ENCODE measurements around the gene FZR1.

The FZR1 gene

DNA sequence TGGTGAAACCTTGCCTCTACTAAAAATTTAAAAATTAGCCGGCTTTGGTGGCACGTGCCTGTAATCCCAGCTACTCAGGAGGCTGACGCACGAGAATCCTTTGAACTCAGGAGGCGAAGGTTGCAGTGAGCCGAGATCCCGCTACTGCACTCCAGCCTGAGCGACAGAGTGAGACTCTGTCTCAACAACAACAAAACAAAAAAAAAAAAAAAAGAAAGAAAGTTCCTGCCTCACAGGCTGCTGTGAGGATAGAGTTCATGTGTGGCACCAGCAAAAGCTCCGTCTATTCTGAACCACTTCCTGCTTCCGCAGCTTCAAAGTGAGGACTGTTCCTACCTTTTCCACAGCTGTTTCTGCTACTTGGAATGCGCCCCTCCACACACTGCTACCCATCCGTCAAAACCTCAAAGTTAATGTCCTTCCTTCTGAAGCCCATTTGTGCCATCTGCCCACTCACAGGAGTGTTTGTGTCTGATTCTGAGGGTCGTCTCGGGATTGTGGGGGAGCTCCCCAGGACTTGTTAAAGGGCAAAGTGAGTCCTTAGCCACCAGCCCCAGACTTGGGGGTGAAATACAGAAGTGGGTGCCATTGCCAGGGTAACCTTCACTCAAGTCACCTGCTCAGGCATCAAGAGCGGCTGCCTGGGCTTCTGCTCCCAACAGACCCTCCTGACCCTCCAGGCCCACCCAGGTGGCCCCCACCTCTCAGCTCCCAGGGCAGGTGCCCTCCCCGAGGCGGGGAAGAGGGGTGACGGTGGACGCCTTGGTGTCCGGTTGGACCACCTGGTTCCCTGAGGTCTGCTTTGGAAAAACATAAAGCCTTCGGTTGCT is 48.4 kb downstream of the FZR1 start:
- H3K27ac ChIP-seq: peak overlapping the region; percentile 87
- ChIA-PET POLR2A (ENCODE audit: low non-redundant PET) (interaction anchor here (0.7 kb wide), 2 partner anchors 19 to 295 kb away, joined by 3 to 5 read pairs; no protein-coding TSS in a partner anchor), CTCF (interaction anchor here (2.7 kb wide), 1 partner anchor 9 kb away, joined by 9 read pairs; no protein-coding TSS in a partner anchor)
- no peak for DNase-seq (ENCODE audit: low spot score)
- TF ChIP-seq, protein P1, sequence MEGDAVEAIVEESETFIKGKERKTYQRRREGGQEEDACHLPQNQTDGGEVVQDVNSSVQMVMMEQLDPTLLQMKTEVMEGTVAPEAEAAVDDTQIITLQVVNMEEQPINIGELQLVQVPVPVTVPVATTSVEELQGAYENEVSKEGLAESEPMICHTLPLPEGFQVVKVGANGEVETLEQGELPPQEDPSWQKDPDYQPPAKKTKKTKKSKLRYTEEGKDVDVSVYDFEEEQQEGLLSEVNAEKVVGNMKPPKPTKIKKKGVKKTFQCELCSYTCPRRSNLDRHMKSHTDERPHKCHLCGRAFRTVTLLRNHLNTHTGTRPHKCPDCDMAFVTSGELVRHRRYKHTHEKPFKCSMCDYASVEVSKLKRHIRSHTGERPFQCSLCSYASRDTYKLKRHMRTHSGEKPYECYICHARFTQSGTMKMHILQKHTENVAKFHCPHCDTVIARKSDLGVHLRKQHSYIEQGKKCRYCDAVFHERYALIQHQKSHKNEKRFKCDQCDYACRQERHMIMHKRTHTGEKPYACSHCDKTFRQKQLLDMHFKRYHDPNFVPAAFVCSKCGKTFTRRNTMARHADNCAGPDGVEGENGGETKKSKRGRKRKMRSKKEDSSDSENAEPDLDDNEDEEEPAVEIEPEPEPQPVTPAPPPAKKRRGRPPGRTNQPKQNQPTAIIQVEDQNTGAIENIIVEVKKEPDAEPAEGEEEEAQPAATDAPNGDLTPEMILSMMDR (conservative IDR thresholded peaks at IDR 0.05; ENCODE audit: low read depth): no peak

DNA sequence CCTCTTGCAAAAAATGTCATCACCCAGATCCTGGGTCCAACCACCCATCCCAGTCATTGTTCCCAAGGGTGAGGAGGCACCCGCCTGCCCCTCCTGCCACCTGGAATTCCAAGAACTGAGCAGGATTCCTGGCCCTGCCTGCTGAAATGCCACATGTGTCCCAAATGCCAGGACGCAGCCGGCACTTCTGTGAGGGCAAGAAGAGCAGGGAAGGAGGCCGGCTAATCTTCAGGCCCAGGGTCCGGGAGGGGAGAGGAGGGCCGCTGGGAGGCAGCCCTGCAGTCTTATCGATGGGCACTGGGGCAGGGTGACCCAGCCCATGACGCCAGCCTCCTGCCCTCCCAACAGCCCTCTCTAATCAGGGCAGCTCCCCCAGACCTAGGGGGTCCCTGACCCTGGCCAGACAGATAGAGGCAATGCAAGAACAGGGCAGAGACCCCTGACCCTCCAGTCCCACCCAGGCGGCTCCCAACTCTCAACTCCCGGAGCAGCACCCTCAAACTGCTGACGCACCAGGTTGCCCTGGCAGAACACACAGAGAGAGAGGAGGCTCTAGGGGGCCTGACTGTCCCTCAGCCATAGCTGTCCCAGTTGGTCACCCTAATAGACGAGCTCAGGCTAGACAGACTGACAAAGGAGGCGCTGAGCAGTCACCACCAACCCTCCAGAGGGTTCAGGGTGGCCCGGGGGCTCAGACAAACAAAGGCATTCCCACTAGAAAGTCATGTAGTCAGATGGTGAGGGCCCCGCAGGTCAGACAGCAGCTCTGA is 49.7 kb downstream of the FZR1 start:
- ChIA-PET POLR2A (ENCODE audit: low non-redundant PET) (no interaction called here), CTCF (interaction anchor here (0.7 to 2.7 kb wide), 5 partner anchors 8 to 32 kb away, joined by 3 to 14 read pairs (median 4); no protein-coding TSS in a partner anchor)
- TF ChIP-seq, protein P1 (conservative IDR thresholded peaks at IDR 0.05; ENCODE audit: low read depth): no peak
- no peak for DNase-seq (ENCODE audit: low spot score)
- H3K27ac ChIP-seq: peak overlapping the region; percentile 87

DNA sequence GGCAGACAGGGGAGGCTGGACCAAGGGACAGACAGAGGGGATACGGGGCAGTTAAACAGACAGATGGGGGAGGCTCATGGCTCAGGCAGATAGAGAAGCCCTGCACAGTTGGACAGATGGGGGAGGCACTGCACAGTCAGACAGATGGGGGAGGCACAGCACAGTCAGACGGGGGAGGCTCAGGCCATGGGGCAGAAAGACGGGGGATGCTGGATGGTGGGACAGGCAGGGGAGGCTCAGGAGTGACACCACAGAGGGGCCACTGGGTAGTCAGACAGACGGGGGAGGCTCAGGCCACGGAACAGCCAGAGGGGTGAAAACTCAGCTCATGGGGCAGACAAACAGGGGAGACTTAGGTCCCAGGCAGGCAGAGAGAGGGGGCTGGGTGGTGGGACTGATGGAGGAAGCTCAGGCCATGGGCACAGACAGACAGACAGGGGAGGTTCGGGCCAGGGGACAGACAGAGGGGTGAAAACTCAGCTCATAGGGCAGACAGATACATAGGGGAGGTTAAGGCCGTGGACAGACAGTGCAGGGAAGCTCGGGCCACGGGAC is 50.4 kb downstream of the FZR1 start:
- H3K27ac ChIP-seq: peak overlapping the region; percentile 87
- TF ChIP-seq, protein P1 (conservative IDR thresholded peaks at IDR 0.05; ENCODE audit: low read depth): no peak
- ChIA-PET POLR2A (ENCODE audit: low non-redundant PET) (no interaction called here), CTCF (interaction anchor here (0.6 to 2.1 kb wide), 6 partner anchors 9 to 193 kb away, joined by 3 to 14 read pairs (median 3); partner anchors contain the start of gene TEKTIP1)
- DNase-seq (ENCODE audit: low spot score): no peak

DNA sequence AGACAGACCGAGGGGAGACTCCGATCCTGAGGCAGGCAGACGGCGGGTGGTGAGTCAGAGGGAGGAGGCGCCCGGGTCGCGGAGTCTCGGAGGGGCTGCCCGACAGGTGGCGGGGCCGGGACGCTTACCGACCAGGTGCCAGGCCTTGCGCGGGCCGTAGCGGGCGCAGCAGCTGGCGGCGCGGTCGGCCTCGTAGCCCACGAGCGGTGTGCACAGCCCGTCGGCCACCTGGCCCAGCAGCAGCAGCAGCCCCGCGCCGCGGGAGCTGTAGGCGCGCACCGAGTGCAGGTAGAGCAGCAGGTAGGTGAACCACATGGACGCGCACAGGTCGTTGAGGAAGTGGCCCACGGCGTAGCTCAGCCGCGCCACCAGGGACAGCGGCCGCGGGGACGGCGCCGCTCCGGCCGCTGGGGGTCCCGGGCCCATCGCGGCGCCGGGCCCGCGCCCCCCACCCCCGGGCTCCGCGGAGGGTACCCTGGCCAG is 50.9 kb downstream of the FZR1 start:
- DNase-seq (ENCODE audit: low spot score): peak; percentile 66
- TF ChIP-seq, protein P1 (conservative IDR thresholded peaks at IDR 0.05; ENCODE audit: low read depth): no peak; the same call in 1 of the 2 replicates
- ChIA-PET CTCF (interaction anchor here (0.6 to 2.1 kb wide), 5 partner anchors 10 to 194 kb away, joined by 3 to 14 read pairs (median 3); partner anchors contain the start of gene TEKTIP1), POLR2A (ENCODE audit: low non-redundant PET) (no interaction called here)
- H3K27ac ChIP-seq: peak overlapping the region; percentile 87

DNA sequence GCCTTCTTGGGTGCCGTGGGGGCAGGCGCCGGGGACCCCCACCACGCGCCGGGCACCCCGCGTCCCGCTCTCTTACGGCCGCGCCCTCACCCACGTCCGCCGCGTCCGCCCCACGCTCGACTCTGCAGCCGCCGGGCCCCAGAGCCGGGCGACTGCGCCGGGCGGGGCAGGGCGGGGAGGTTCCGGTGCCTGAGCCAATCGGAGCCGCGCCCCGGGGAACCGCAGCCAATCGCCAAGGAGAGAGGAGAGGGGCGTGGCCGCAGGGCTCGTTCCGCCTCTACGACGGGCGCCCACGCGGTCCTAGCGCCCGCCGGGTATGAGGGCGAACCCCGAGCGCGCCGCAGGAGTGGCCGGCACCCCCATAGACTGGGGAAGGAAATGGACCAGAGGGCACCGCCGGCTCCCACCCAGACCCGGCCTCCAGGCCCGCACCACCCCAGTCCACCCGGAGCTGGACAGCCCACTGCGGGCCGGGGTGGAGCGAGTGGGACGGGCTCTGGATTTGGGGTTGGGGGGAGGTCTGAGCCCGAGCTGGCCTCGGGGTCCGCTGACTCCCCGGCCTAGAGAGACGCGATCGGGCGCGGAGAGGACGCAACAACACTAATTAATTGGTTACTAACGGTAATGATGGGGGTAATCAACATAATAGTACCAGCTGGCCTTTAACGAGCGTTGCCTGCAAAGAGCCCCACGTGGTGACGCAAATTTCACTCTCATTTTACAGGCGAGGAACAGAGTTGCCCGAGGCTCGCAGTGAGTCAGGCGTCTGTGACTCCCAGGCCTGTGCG is 51.5 kb downstream of the FZR1 start, which contains the start of gene MFSD12:
Gene MFSD12 (minus strand): TSS at position 126 of the 788 bp plus-strand sequence. CDS start 183 bp downstream, outside the sequence.
- peak; percentile 95 for DNase-seq (ENCODE audit: low spot score)
- TF ChIP-seq, protein P1 (conservative IDR thresholded peaks at IDR 0.05; ENCODE audit: low read depth): no peak
- CTCF ChIA-PET: interaction anchor here (2.1 kb wide), 1 partner anchor 12 kb away, joined by 14 read pairs; no protein-coding TSS in a partner anchor
- POLR2A ChIA-PET (ENCODE audit: low non-redundant PET): no interaction called here
- peak within 1 kb of the TSS; percentile 87 for H3K27ac ChIP-seq

All from RWPE1 (cell line).